DOHH2 (cell line): ENCODE measurements around the gene SLCO2A1.

Experiments used
- H3F3A ChIP-seq: fragments of 200-600 bp; sonication (generic), shearing (Covaris generic); 2 replicates; pipeline ENCODE4 v1.6.0; 2016; ENCODE audit warnings: antibody characterized with exemption, mild to moderate bottlenecking; ENCODE audit not compliant: control insufficient read depth, insufficient read depth
- H3K27ac ChIP-seq: fragments of 200-600 bp; sonication (generic); 2 replicates; pipeline ENCODE4 v1.5.1; 2014; ENCODE audit warnings: low read depth, mild to moderate bottlenecking, low read length, moderate library complexity
- H3K27me3 ChIP-seq: fragments of 200-600 bp; sonication (generic); 2 replicates; pipeline ENCODE4 v1.6.1; 2014; ENCODE audit warnings: mild to moderate bottlenecking, low read length, mixed read lengths; ENCODE audit not compliant: control insufficient read depth
- H3K36me3 ChIP-seq: fragments of 200-600 bp; sonication (generic); 2 replicates; pipeline ENCODE4 v1.6.1; 2014; ENCODE audit warnings: mild to moderate bottlenecking, low read length, moderate library complexity, mixed read lengths; ENCODE audit not compliant: control insufficient read depth
- H3K4me1 ChIP-seq: fragments of 200-600 bp; sonication (generic); 2 replicates; pipeline ENCODE4 v1.6.1; 2014; ENCODE audit warnings: mild to moderate bottlenecking, low read length, mixed read lengths; ENCODE audit not compliant: control insufficient read depth
- H3K4me2 ChIP-seq: fragments of 200-600 bp; sonication (generic); 2 replicates; pipeline ENCODE4 v1.6.0; 2014; ENCODE audit warnings: mild to moderate bottlenecking, low read length, moderate library complexity
- H3K4me3 ChIP-seq: fragments of 200-600 bp; sonication (generic); 2 replicates; pipeline ENCODE4 v1.5.1; 2014; ENCODE audit warnings: mild to moderate bottlenecking, low read length, mixed read lengths
- H3K79me2 ChIP-seq: fragments of 200-600 bp; sonication (generic); 2 replicates; pipeline ENCODE4 v1.6.1; 2014; ENCODE audit warnings: mild to moderate bottlenecking, low read length, mixed read lengths; ENCODE audit not compliant: control insufficient read depth
- H3K9me2 ChIP-seq: fragments of 200-600 bp; sonication (generic); replicated peaks from 2 replicates; pipeline ENCODE4 v1.6.1; 2014; ENCODE audit warnings: mild to moderate bottlenecking, low read length, mixed read lengths; ENCODE audit not compliant: control insufficient read depth
- H3K9me3 ChIP-seq: fragments of 200-600 bp; sonication (generic); 2 replicates; pipeline ENCODE4 v1.6.1; 2014; ENCODE audit warnings: antibody characterized with exemption, low read length, mixed read lengths; ENCODE audit not compliant: control insufficient read depth, insufficient read depth
- H4K20me1 ChIP-seq: fragments of 200-600 bp; sonication (generic); 2 replicates; pipeline ENCODE4 v1.6.0; 2014; ENCODE audit warnings: low read depth, mild to moderate bottlenecking, antibody characterized with exemption, low read length, moderate library complexity; ENCODE audit not compliant: control insufficient read depth, insufficient read depth
- EZH2phosphoT487 ChIP-seq: fragments of 200-600 bp; sonication (generic); IDR thresholded peaks from 2 replicates; pipeline ENCODE4 v1.6.1; 2017; ENCODE audit warnings: borderline replicate concordance, mild to moderate bottlenecking, antibody characterized with exemption, low read length, moderate library complexity, mixed read lengths
- TF ChIP-seq, protein P1 (sequence below): fragments of 200-600 bp; sonication (generic); IDR thresholded peaks from one replicate; pipeline ENCODE4 v1.5.1; 2014; ENCODE audit warnings: antibody characterized with exemption, mild to moderate bottlenecking, low read depth, low read length; ENCODE audit not compliant: poor library complexity, severe bottlenecking

The SLCO2A1 gene

DNA sequence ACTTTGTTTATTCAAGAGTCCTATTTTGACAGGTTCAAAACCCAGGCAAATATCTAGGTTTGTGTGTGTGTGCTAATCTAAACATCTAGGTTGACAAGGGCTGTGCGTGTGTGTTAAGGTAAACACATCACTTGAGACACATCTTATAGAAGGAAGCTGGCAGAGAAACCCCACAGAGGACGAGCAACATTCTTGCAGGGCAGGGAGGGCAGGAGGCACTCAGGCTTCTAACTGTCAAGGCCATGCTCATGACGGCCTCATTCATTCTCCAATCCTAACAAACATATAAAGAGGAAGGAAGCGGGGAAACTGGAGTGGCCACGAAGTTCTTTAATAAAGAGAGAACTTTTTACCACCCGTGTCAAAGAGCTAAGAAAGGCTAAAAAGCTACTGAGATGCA lies 43.4 kb downstream of the SLCO2A1 start:
- H4K20me1 ChIP-seq: no peaks in the 10 kb centered on the region
- no peaks in the 10 kb centered on the region; the same call in 1 of the 2 replicates for H3K27me3 ChIP-seq
- no peak for TF ChIP-seq EZH2phosphoT487
- TF ChIP-seq, protein P1, sequence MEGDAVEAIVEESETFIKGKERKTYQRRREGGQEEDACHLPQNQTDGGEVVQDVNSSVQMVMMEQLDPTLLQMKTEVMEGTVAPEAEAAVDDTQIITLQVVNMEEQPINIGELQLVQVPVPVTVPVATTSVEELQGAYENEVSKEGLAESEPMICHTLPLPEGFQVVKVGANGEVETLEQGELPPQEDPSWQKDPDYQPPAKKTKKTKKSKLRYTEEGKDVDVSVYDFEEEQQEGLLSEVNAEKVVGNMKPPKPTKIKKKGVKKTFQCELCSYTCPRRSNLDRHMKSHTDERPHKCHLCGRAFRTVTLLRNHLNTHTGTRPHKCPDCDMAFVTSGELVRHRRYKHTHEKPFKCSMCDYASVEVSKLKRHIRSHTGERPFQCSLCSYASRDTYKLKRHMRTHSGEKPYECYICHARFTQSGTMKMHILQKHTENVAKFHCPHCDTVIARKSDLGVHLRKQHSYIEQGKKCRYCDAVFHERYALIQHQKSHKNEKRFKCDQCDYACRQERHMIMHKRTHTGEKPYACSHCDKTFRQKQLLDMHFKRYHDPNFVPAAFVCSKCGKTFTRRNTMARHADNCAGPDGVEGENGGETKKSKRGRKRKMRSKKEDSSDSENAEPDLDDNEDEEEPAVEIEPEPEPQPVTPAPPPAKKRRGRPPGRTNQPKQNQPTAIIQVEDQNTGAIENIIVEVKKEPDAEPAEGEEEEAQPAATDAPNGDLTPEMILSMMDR: no peak
- H3K4me1 ChIP-seq: no peaks in the 10 kb centered on the region
- no peaks in the 10 kb centered on the region for H3K79me2 ChIP-seq
- H3K4me3 ChIP-seq: no peak overlapping the region
- no peaks in the 10 kb centered on the region for H3F3A ChIP-seq
- H3K9me3 ChIP-seq: no peaks in the 10 kb centered on the region
- no peaks in the 10 kb centered on the region for H3K9me2 ChIP-seq
- H3K27ac ChIP-seq: no peak overlapping the region
- H3K36me3 ChIP-seq: no peaks in the 10 kb centered on the region
- no peak overlapping the region for H3K4me2 ChIP-seq

DNA sequence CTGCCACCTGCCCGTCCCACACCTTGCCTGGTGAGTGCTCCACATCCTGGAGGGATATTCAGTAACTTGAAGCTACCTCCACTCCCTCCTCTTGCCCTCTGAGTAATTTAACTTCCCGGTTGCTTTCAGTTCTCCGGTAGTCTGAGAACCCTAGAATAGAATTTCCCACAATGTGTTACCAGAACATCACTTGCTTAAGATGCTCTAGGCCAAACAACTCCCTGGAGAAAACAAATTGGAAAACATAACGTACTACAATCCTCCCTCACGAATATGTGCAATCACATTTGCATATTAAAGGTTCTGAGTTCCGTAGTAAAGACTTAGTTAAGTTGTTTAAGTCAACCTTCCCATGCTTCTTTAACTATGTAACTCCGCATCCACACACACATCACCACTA lies 44.8 kb downstream of the SLCO2A1 start:
- Histone ChIP-seq H3K4me3 (no peak overlapping the region), H3K4me2 (no peak overlapping the region)

DNA sequence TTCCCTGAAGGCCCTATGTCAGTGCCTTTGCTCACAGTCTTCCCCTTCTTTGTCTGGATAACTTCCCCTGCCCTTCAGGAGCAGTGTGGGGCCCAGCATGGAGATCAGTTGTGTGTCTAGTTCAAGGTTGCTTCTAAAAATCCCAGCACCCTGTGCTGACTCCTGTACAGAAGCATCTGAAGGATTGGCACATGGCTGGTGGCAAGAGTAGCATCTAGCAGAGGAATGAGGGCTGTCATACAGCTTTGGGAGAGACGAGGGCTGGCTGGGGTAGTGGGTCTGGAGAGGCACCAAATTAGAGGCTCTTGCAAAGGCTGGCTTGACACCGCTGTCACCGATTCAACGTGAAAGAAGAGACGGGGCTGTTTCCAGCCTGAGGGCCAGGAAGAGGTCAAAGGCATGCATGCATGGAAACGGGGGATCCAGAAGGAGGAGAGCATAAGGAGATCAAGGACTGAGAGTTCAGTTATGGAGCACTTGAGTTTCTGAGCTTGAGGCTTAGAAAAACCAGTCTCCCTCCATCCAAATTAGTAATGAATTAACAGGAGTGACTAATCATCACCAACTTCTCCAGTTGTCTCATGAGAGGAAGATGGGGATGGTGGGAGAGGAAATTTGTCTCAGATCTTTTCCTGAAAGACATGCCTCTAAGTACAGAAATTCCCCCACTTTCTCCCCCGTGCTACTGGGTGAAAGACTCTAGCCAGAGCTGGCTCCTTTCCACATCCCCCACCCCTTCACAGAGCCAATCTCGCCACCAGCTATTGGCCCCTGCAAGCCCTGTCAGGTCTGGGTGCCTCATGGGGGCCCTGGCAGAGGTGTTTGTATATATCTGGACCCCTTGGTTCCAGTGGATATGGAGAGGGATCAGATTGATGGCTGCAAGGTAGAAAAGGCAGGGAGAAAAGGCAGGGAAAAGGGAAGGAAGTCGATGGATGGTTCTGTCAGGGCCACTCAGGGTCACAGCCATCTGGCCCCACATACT lies 45.9 kb downstream of the SLCO2A1 start:
- Histone ChIP-seq H3K4me1 (no peaks in the 10 kb centered on the region), H3K9me3 (no peaks in the 10 kb centered on the region), H3K27ac (no peak overlapping the region), H3F3A (no peaks in the 10 kb centered on the region), H4K20me1 (no peaks in the 10 kb centered on the region), H3K79me2 (no peaks in the 10 kb centered on the region), H3K4me2 (no peak overlapping the region), H3K36me3 (no peaks in the 10 kb centered on the region), H3K4me3 (no peak overlapping the region), H3K27me3 (no peaks in the 10 kb centered on the region), H3K9me2 (no peaks in the 10 kb centered on the region)
- no peak for TF ChIP-seq EZH2phosphoT487
- TF ChIP-seq, protein P1: no peak

More for the DNA sequence above, 44.8 kb downstream of the SLCO2A1 start:
- Histone ChIP-seq H3K79me2 (no peaks in the 10 kb centered on the region), H3K27me3 (no peaks in the 10 kb centered on the region; the same call in 1 of the 2 replicates), H3K9me2 (no peaks in the 10 kb centered on the region), H3K36me3 (no peaks in the 10 kb centered on the region), H3K9me3 (no peaks in the 10 kb centered on the region), H3K4me1 (no peaks in the 10 kb centered on the region), H3K27ac (no peak overlapping the region), H4K20me1 (no peaks in the 10 kb centered on the region), H3F3A (no peaks in the 10 kb centered on the region)
- TF ChIP-seq, protein P1: no peak
- no peak for TF ChIP-seq EZH2phosphoT487
